Heart left ventricle (tissue), 16 donors: ENCODE measurements around the gene NCOA3. TPM values are rescaled to one million over a fixed set of nuclear protein-coding genes. Genes with fewer than 3 reads are reported as not detected.

ENCODE experiments used
- ATAC-seq, 4 donors: fragments of 200-7000 bp; cut with Tn5 transposase; one replicate each; pipeline ENCODE4 v1.9.1; 2020 to 2022; ENCODE audit warnings: moderate library complexity in 4 of 4, mild to moderate bottlenecking in 3 of 4, moderate number of reproducible peaks in 1 of 4
- DNase-seq, 5 donors: peaks; one replicate each; pipeline ENCODE4 v3.0.0-alpha.2; 2020
- H3K27ac ChIP-seq, 12 donors: fragments of 200-600 bp; sonication (generic) in 4 of 12; one replicate each; pipeline versions ENCODE4 v1.5.0 to v1.8.0; 2016 to 2022; ENCODE audit warnings: mild to moderate bottlenecking in 2 of 12
- H3K27me3 ChIP-seq, 9 donors: fragments of 200-600 bp; sonication (generic) in 2 of 9; one replicate each; pipeline versions ENCODE4 v1.5.1 to v1.8.0; 2016 to 2022; ENCODE audit warnings: mild to moderate bottlenecking in 3 of 9
- H3K36me3 ChIP-seq, 9 donors: fragments of 200-600 bp; sonication (generic) in 2 of 9; one replicate each; pipeline versions ENCODE4 v1.5.0 to v1.8.0; 2018 to 2022; ENCODE audit warnings: mild to moderate bottlenecking in 2 of 9
- H3K4me1 ChIP-seq, 12 donors: fragments of 200-600 bp; sonication (generic) in 4 of 12; one replicate each; pipeline versions ENCODE4 v1.5.0 to v1.8.0; 2016 to 2022; ENCODE audit warnings: mild to moderate bottlenecking in 3 of 12
- H3K4me3 ChIP-seq, 12 donors: fragments of 200-600 bp; sonication (generic) in 4 of 12; one replicate each; pipeline versions ENCODE4 v1.5.0 to v1.8.0; 2017 to 2022; ENCODE audit warnings: mild to moderate bottlenecking in 9 of 12, moderate library complexity in 4 of 12
- H3K9me3 ChIP-seq, 12 donors: fragments of 200-600 bp; sonication (generic) in 4 of 12; one replicate each; pipeline versions ENCODE4 v1.5.0 to v1.8.0; 2016 to 2022; ENCODE audit warnings: mild to moderate bottlenecking in 1 of 12
- CTCF ChIP-seq, 12 donors: fragments of 200-600 bp; sonication (generic) in 4 of 12; IDR thresholded peaks; one replicate each; pipeline versions ENCODE4 v1.5.0 to v1.8.0; 2018 to 2022; ENCODE audit warnings: antibody characterized with exemption in 12 of 12, mild to moderate bottlenecking in 5 of 12
- POLR2A ChIP-seq, 2 donors: fragments of 450-650 bp; IDR thresholded peaks; one replicate each; pipeline ENCODE4 v1.6.1; 2017; ENCODE audit warnings: antibody characterized with exemption in 2 of 2, mild to moderate bottlenecking in 2 of 2, moderate library complexity in 2 of 2
- WGBS, 4 donors: extraction: QIAGEN DNeasy Blood & Tissue Kit in 2 of 4; methylation state at CpG; one replicate each; pipeline versions ENCODE4 v1.1.5 to v1.1.7; 2013 to 2018; 5-methylcytosine and 5-hydroxymethylcytosine counted together
- intact Hi-C, 10 donors: fragments of 100-400 bp; cut with DNase I; formaldehyde crosslinking; loops; one replicate each; pipeline versions ENCODE4 v1.11.1 to v1.14.2; 2022
- polyA plus RNA-seq, 2 donors: library from polyadenylated mRNA; stranded (reverse); fragments of 200-250 nt; gene quantifications; one replicate each; pipeline ENCODE4 v1.2.3, GENCODE V29; 2013
- total RNA-seq, 9 donors: library from RNA; depleted of rRNA in 2 of 9; stranded (reverse); fragments of >200 nt in 2 of 9; fragmentation: NEBNext Ultra II Directional in 3 of 9; extraction: Animal tissue kit (Norgen Biotek cat#: 25700) in 3 of 9; gene quantifications; one replicate each; pipeline versions ENCODE4 v1.1.0 to v1.2.4, GENCODE V29; 2016 to 2023
- donor health status: ischemic (EF 13 %, LVEDD 7.1; RV severe dilation, severe dysfunction).
- donor health status: healthy with polysubstance abuse.
- donor health status: DM: no; HTN: yes; CAD: no.
- donor health status: DM: no; HTN: no; CAD: no.
- donor health status: ischemic (EF 25% LVEDD 6.9; RV normal size, moderate dysfunction).
- donor health status: ischemic (EF 25% LVEDD 5.7; RV mildly dilated, moderate dysfunction).
- donor health status: healthy.
- donor health status: DM: yes; HTN: yes; CAD: no.
- donor health status: ischemic (EF 35%, LVEDD 5.7; RV mildly dilated, moderate dysfunction).
- donor health status: nonischemic (EF 11% LVEDD 7.7; RV severe dilation, severe dysfunction).
- donor health status: DM: yes; HTN: yes; CAD: no.
- donor health status: PGD.
- donor health status: ischemic (EF 29% LVEDD 5.4; RV normal size, mild dysfunction).
- donor health status: nonischemic (EF 23%, LVEDD 6.1; RV moderate dilation, normal function).

The NCOA3 gene
- total and polyA plus RNA-seq, 11 donors, result 6.7 to 39.3 (median 25.3) TPM

DNA sequence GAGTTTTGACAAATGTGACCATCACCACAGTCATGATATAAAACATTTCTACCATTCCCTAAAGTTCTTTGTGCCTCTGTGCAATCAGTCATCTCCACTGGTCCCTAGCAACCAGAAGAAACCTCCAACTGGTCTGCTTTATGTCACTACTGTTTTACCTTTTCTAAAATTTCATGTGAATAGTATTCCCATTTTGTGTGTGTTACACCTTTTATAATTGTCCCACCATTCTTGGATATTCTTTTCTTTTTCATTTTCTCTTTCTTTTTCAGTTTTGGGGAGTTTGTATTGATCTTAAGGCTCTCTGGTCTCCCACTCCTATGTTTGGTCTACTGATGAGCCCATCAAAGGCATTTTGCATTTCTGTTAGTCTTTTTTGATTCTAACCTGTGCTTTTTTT lies 95.4 kb downstream of the NCOA3 start:
- TF ChIP-seq CTCF (IDR thresholded peaks at IDR 0.05) (no peak), POLR2A (IDR thresholded peaks at IDR 0.05) (no peak)
- ATAC-seq, result no peak
- H3K9me3 ChIP-seq, result no peaks in the 10 kb centered on the region
- H3K27ac ChIP-seq, result no peak overlapping the region
- H3K4me3 ChIP-seq, result no peak overlapping the region
- H3K36me3 ChIP-seq, result peaks cover 0 to 25% (median 0%) of the 10 kb centered on the region in 9 donors
- peaks cover 0 to 20% (median 7%) of the 10 kb centered on the region in 12 donors for H3K4me1 ChIP-seq
- intact Hi-C loops, result no loop called here
- DNase-seq, result no peak
- no peaks in the 10 kb centered on the region for H3K27me3 ChIP-seq

DNA sequence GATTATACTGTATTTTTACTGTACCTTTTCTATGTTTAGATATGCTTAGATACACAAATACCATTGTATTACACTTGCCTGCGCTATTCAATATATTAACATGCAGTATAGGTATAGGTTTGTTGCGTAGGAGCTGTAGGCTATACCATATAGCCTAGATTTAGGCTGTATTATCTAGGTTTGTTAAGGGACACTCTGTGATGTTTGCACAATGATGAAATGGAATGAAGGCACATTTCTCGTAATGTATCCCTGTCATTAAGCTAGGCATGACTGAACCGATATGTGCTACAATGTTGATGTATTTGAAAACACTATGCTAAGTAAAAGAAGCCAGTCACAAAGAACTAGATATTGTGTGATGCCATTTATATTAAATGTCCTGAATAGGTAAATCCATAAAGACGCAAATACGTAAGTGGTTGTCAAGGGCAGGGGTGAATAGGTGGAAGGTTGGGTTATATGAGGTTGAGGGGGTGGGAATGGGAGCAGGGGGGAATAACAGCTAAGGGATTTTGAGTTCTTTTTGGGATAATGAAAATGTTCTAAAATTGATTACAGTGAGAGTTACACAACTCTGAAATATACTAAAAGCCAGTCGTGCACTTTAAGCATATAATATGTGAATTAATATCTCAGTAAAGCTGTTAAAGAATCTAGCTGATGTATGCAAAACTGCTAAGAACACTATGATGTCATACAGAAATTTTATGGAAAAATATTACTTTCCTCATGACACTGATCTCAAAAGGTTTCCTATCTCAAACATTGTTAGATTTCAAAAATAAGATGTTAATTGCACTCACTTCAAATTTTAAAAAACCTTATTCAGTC lies 97.4 kb downstream of the NCOA3 start:
- H3K27me3 ChIP-seq, result no peaks in the 10 kb centered on the region
- intact Hi-C loops, result no loop called here
- ATAC-seq (no peak), DNase-seq (no peak)
- peaks cover 0 to 17% (median 0%) of the 10 kb centered on the region in 9 donors for H3K36me3 ChIP-seq
- H3K4me3 ChIP-seq, result no peak overlapping the region
- H3K4me1 ChIP-seq, result peaks cover 0 to 27% (median 14%) of the 10 kb centered on the region in 12 donors
- TF ChIP-seq POLR2A (IDR thresholded peaks at IDR 0.05) (no peak), CTCF (IDR thresholded peaks at IDR 0.05) (no peak)
- 93 to 95% (median 94%) methylated on average over 7 of the region's 7 CpGs for WGBS, 4 donors
- H3K27ac ChIP-seq, result no peak overlapping the region
- peaks cover 0 to 12% (median 0%) of the 10 kb centered on the region in 12 donors for H3K9me3 ChIP-seq

DNA sequence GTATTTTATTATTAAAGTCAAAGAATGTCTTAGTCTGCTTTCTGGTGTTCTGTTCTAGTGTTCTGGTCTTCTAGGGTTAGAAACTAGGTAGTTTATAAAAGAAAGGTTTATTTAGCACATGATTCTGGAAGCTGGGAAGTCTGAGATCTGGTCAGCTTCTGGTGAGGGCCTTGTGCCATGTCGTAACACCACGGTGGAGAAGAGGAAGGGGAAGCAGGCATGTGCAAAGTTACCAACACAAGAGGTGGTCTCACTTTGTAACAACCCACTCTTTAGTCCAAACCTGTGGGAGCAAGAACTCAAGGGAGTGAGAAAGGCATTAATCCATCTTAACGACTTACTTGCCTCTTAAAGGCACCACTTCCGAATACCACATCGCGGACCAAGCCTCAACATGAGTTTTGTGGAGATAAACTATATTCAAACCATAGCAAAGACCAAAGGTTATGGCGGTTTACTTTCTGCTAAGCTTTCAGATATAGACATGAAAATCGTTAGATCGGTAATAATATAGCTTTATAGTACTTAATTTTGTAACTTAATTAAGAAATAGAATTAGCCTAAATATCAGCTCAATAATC lies 99.4 kb downstream of the NCOA3 start:
- intact Hi-C loops, result no loop called here
- H3K27me3 ChIP-seq, result no peaks in the 10 kb centered on the region
- H3K4me1 ChIP-seq, result peaks cover 0 to 38% (median 14%) of the 10 kb centered on the region in 12 donors
- DNase-seq (no peak), ATAC-seq (no peak)
- 86 to 93% (median 91%) methylated on average over 9 of the region's 9 CpGs for WGBS, 4 donors
- H3K9me3 ChIP-seq, result peaks cover 0 to 13% (median 0%) of the 10 kb centered on the region in 12 donors
- peaks cover 0 to 15% (median 0%) of the 10 kb centered on the region in 9 donors for H3K36me3 ChIP-seq
- no peak overlapping the region for H3K4me3 ChIP-seq
- no peak for TF ChIP-seq POLR2A (IDR thresholded peaks at IDR 0.05)
- TF ChIP-seq CTCF (IDR thresholded peaks at IDR 0.05), result no peak
- no peak overlapping the region for H3K27ac ChIP-seq

- ATAC-seq, result peak in 1 of 4 donors; percentile 39
- no peak for DNase-seq
- Histone ChIP-seq H3K27me3 (no peaks in the 10 kb centered on the region), H3K4me3 (no peak overlapping the region), H3K4me1 (peaks cover 0 to 55% (median 17%) of the 10 kb centered on the region in 12 donors), H3K27ac (no peak overlapping the region), H3K9me3 (peaks cover 0 to 13% (median 0%) of the 10 kb centered on the region in 12 donors), H3K36me3 (peaks cover 0 to 8% (median 0%) of the 10 kb centered on the region in 9 donors)
- WGBS, 4 donors, result 96 to 98% (median 97%) methylated on average over 9 of the region's 9 CpGs
- no peak for TF ChIP-seq CTCF (IDR thresholded peaks at IDR 0.05)
- no peak for TF ChIP-seq POLR2A (IDR thresholded peaks at IDR 0.05)
- intact Hi-C loops, result no loop called here
Measured at GRCh38 chr20:47603260-47603659, 101.6 kb downstream of the NCOA3 start.
